H9 (cell line): ENCODE measurements around the gene VILL. TPM values are rescaled to one million over a fixed set of nuclear protein-coding genes. Genes with fewer than 3 reads are reported as not detected.
"Not testable (repeated sequence)": the region's sequence is repeated elsewhere in the genome, so short reads cannot be mapped to it uniquely, and the experiment has no call there.

Source experiments
- DNase-seq: peaks from one replicate; pipeline ENCODE4 v3.0.0-alpha.2; 2017
- H2AFZ ChIP-seq: one replicate; pipeline ENCODE4 v1.6.1; 2013; ENCODE audit warnings: mild to moderate bottlenecking, low read length, control low read depth, moderate library complexity
- H2AK5ac ChIP-seq: 2 replicates; pipeline ENCODE4 v1.6.1; 2013; ENCODE audit warnings: low read length, control low read depth, mixed read lengths; ENCODE audit not compliant: insufficient read length
- H2BK120ac ChIP-seq: one replicate; pipeline ENCODE4 v1.6.1; 2013; ENCODE audit warnings: low read depth, mild to moderate bottlenecking, low read length, control low read depth, inconsistent platforms; ENCODE audit not compliant: poor library complexity, severe bottlenecking
- H2BK12ac ChIP-seq: 2 replicates; pipeline ENCODE4 v1.6.1; 2013; ENCODE audit warnings: low read length, control low read depth, mixed read lengths, low read depth; ENCODE audit not compliant: insufficient read length
- H2BK15ac ChIP-seq: 2 replicates; pipeline ENCODE4 v1.6.1; 2013; ENCODE audit warnings: low read depth, low read length, control low read depth
- H2BK20ac ChIP-seq: one replicate; pipeline ENCODE4 v1.6.1; 2013; ENCODE audit warnings: low read depth, mild to moderate bottlenecking, low read length, control low read depth, inconsistent platforms; ENCODE audit not compliant: poor library complexity, severe bottlenecking
- H2BK5ac ChIP-seq: 2 replicates; pipeline ENCODE4 v1.6.1; 2013; ENCODE audit warnings: low read length, control low read depth, mixed read lengths; ENCODE audit not compliant: insufficient read length
- H3K14ac ChIP-seq: 2 replicates; pipeline ENCODE4 v1.6.1; 2013; ENCODE audit warnings: low read length, control low read depth; ENCODE audit not compliant: insufficient read depth
- H3K18ac ChIP-seq: 2 replicates; pipeline ENCODE4 v1.6.1; 2013; ENCODE audit warnings: low read depth, mild to moderate bottlenecking, mixed read lengths, low read length, control low read depth; ENCODE audit not compliant: insufficient read length
- H3K23ac ChIP-seq: 2 replicates; pipeline ENCODE4 v1.6.1; 2013; ENCODE audit warnings: low read length, control low read depth, mixed read lengths, low read depth; ENCODE audit not compliant: insufficient read length
- H3K23me2 ChIP-seq: 2 replicates; pipeline ENCODE4 v1.6.1; 2013; ENCODE audit warnings: low read depth, mild to moderate bottlenecking, mixed read lengths, low read length, control low read depth; ENCODE audit not compliant: insufficient read length, poor library complexity, severe bottlenecking
- H3K27ac ChIP-seq: 2 replicates; pipeline ENCODE4 v1.5.1; 2013; ENCODE audit warnings: low read length, control low read depth, mixed read lengths, low read depth; ENCODE audit not compliant: insufficient read length
- H3K27me3 ChIP-seq: 2 replicates; pipeline ENCODE4 v1.6.1; 2013; ENCODE audit warnings: low read length, control low read depth, inconsistent platforms; ENCODE audit not compliant: insufficient read depth
- H3K4ac ChIP-seq: 2 replicates; pipeline ENCODE4 v1.6.1; 2013; ENCODE audit warnings: low read depth, mild to moderate bottlenecking, control low read depth, inconsistent platforms, low read length, moderate library complexity
- H3K4me1 ChIP-seq: 2 replicates; pipeline ENCODE4 v1.6.1; 2013; ENCODE audit warnings: low read length, control low read depth, inconsistent platforms; ENCODE audit not compliant: insufficient read depth
- H3K4me2 ChIP-seq: 2 replicates; pipeline ENCODE4 v1.6.1; 2013; ENCODE audit warnings: low read length, control low read depth, mixed read lengths; ENCODE audit not compliant: insufficient read length, insufficient read depth
- H3K56ac ChIP-seq: 2 replicates; pipeline ENCODE4 v1.6.1; 2013; ENCODE audit warnings: low read depth, mild to moderate bottlenecking, mixed read lengths, low read length, control low read depth; ENCODE audit not compliant: insufficient read length
- H3K79me1 ChIP-seq: 2 replicates; pipeline ENCODE4 v1.6.1; 2013; ENCODE audit warnings: low read depth, mild to moderate bottlenecking, moderate library complexity, low read length, control low read depth, inconsistent platforms; ENCODE audit not compliant: insufficient read depth, poor library complexity, severe bottlenecking
- H3K79me2 ChIP-seq: 2 replicates; pipeline ENCODE4 v1.6.1; 2013; ENCODE audit warnings: low read length, control low read depth, inconsistent platforms; ENCODE audit not compliant: insufficient read depth
- H3K9ac ChIP-seq: 2 replicates; pipeline ENCODE4 v1.6.1; 2013; ENCODE audit warnings: low read length, control low read depth, mixed read lengths; ENCODE audit not compliant: insufficient read length; ENCODE audit errors: extremely low read depth
- H3K9me3 ChIP-seq: one replicate; pipeline ENCODE4 v1.6.1; 2013; ENCODE audit warnings: low read depth, low read length, inconsistent platforms; ENCODE audit not compliant: control insufficient read depth
- H3T11ph ChIP-seq: one replicate; pipeline ENCODE4 v1.6.1; 2013; ENCODE audit warnings: mild to moderate bottlenecking, low read length, control low read depth, inconsistent platforms
- H4K20me1 ChIP-seq: one replicate; pipeline ENCODE4 v1.6.1; 2013; ENCODE audit not compliant: control insufficient read depth, insufficient read length, insufficient read depth
- H4K5ac ChIP-seq: 2 replicates; pipeline ENCODE4 v1.6.1; 2013; ENCODE audit warnings: low read depth, mild to moderate bottlenecking, mixed read lengths, low read length, control low read depth; ENCODE audit not compliant: insufficient read length
- H4K8ac ChIP-seq: replicated peaks from 2 replicates; pipeline ENCODE4 v1.6.1; 2013; ENCODE audit warnings: low read length, control low read depth, mixed read lengths, low read depth; ENCODE audit not compliant: insufficient read length
- H4K91ac ChIP-seq: 2 replicates; pipeline ENCODE4 v1.6.1; 2013; ENCODE audit warnings: low read depth, mild to moderate bottlenecking, moderate library complexity, mixed read lengths, low read length, control low read depth; ENCODE audit not compliant: insufficient read length
- H3K27ac Mint-ChIP-seq, 3 experiments: 2 replicates in 2 of 3; 3 replicates in 1 of 3; pipeline ENCODE4 v1.8.0; 2020 to 2021; ENCODE audit warnings: mixed read lengths in 3 of 3, mild to moderate bottlenecking in 1 of 3, moderate library complexity in 1 of 3
- H3K27me3 Mint-ChIP-seq: 2 replicates; pipeline ENCODE4 v1.8.0; 2021; ENCODE audit warnings: low read depth, mild to moderate bottlenecking, moderate library complexity, mixed read lengths
- H3K36me3 Mint-ChIP-seq, 3 experiments: 2 replicates in 2 of 3; 3 replicates in 1 of 3; pipeline ENCODE4 v1.8.0; 2020 to 2021; ENCODE audit warnings: low read depth in 3 of 3, mixed read lengths in 3 of 3; ENCODE audit not compliant: insufficient read depth in 1 of 3
- H3K4me1 Mint-ChIP-seq, 2 experiments: 2 replicates each; pipeline ENCODE4 v1.8.0; 2020; ENCODE audit warnings: mixed read lengths in 2 of 2
- H3K4me3 Mint-ChIP-seq, 2 experiments: 2 replicates in 1 of 2; 3 replicates in 1 of 2; pipeline ENCODE4 v1.8.0; 2020 to 2021; ENCODE audit warnings: mild to moderate bottlenecking in 2 of 2, mixed read lengths in 2 of 2, moderate library complexity in 1 of 2
- H3K9me3 Mint-ChIP-seq, 2 experiments: 2 replicates in 1 of 2; 3 replicates in 1 of 2; pipeline ENCODE4 v1.8.0; 2020; ENCODE audit warnings: mild to moderate bottlenecking in 2 of 2, mixed read lengths in 2 of 2, moderate library complexity in 1 of 2
- WGBS: extraction: QIAGEN DNeasy Blood & Tissue Kit; methylation state at CpG from one replicate; pipeline ENCODE4 v1.1.7; 2013; ENCODE audit warnings: missing lambda C conversion rate, low lambda C conversion rate, mixed read lengths; ENCODE audit not compliant: insufficient read length; ENCODE audit errors: extremely low coverage; 5-methylcytosine and 5-hydroxymethylcytosine counted together
- total RNA-seq: library from RNA; stranded (reverse); gene quantifications from 2 replicates; pipeline ENCODE4 v1.2.1, GENCODE V29; 2021
- TF ChIP-seq, protein P1 (sequence below): fragments of 200-600 bp; sonication (generic); conservative IDR thresholded peaks from 3 replicates; pipeline ENCODE4 v1.8.0; 2021; ENCODE audit warnings: antibody characterized with exemption, mild to moderate bottlenecking

Gene VILL
- total RNA-seq, 1 experiment from 2014 or later: 3.2 TPM

DNA sequence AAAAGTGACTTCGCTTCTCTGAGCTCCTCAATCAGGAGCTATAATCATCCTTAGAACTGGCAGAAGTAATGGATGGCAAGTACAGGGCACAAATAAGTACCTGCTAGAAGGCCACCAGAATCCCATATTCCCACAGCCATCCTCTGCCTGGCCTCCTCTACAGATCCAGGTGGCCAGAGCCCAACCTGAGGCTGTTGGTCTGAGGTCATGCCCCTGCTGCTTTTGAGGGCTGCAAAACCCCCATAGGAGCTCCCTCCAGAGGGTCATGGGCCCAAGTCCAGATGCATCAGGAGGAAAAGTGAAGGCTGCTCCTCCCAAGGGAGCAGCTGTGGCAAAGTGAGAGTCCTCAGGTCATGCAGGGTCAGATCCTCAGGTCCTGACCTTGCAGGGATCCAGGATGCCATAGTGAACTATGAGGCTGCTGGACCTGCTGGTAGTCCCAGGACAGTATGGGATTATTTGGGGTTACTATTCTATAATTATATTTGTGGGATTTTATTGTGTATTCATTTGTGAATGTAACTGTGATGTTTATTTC, 41.8 kb downstream of the VILL start:
- H4K8ac ChIP-seq: no peak overlapping the region
- no peak overlapping the region for H2BK12ac ChIP-seq
- no peak overlapping the region for H3K4me2 ChIP-seq
- Mint-ChIP-seq H3K36me3 (no peaks in the 10 kb centered on the region), H3K9me3 (no peaks in the 10 kb centered on the region; a peak in 1 of 5 replicates), H3K27me3 (peaks cover 51% of the 10 kb centered on the region), H3K4me3 (no peak overlapping the region), H3K27ac (no peak overlapping the region), H3K4me1 (peaks cover 7 to 13% of the 10 kb centered on the region in 2 experiments)
- no peak overlapping the region for H3K56ac ChIP-seq
- no peak overlapping the region for H3K18ac ChIP-seq
- no peaks in the 10 kb centered on the region for H3K79me2 ChIP-seq
- peaks cover 5% of the 10 kb centered on the region for H3K23me2 ChIP-seq
- H3K9ac ChIP-seq: no peak overlapping the region
- H3K23ac ChIP-seq: no peak overlapping the region
- TF ChIP-seq, protein P1, sequence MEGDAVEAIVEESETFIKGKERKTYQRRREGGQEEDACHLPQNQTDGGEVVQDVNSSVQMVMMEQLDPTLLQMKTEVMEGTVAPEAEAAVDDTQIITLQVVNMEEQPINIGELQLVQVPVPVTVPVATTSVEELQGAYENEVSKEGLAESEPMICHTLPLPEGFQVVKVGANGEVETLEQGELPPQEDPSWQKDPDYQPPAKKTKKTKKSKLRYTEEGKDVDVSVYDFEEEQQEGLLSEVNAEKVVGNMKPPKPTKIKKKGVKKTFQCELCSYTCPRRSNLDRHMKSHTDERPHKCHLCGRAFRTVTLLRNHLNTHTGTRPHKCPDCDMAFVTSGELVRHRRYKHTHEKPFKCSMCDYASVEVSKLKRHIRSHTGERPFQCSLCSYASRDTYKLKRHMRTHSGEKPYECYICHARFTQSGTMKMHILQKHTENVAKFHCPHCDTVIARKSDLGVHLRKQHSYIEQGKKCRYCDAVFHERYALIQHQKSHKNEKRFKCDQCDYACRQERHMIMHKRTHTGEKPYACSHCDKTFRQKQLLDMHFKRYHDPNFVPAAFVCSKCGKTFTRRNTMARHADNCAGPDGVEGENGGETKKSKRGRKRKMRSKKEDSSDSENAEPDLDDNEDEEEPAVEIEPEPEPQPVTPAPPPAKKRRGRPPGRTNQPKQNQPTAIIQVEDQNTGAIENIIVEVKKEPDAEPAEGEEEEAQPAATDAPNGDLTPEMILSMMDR: no peak
- H3K14ac ChIP-seq: no peak overlapping the region
- H3K4me1 ChIP-seq: no peaks in the 10 kb centered on the region
- no peaks in the 10 kb centered on the region for H4K20me1 ChIP-seq
- H3K4ac ChIP-seq: no peak overlapping the region
- no peak overlapping the region for H2BK15ac ChIP-seq
- H3T11ph ChIP-seq: no peak overlapping the region
- no peak overlapping the region for H2AFZ ChIP-seq
- no peak overlapping the region for H3K27ac ChIP-seq
- no peak overlapping the region for H4K91ac ChIP-seq
- H3K27me3 ChIP-seq: peaks cover 17% of the 10 kb centered on the region; the same call in 1 of the 2 replicates
- DNase-seq: no peak
- no peak overlapping the region for H2BK5ac ChIP-seq
- H2BK120ac ChIP-seq: no peak overlapping the region
- H3K9me3 ChIP-seq: no peaks in the 10 kb centered on the region
- no peak overlapping the region for H2BK20ac ChIP-seq
- no peak overlapping the region for H4K5ac ChIP-seq
- no peak overlapping the region for H2AK5ac ChIP-seq
- WGBS: no CpG with 5 or more reads among the region's 1 CpG
- H3K79me1 ChIP-seq: no peaks in the 10 kb centered on the region

DNA sequence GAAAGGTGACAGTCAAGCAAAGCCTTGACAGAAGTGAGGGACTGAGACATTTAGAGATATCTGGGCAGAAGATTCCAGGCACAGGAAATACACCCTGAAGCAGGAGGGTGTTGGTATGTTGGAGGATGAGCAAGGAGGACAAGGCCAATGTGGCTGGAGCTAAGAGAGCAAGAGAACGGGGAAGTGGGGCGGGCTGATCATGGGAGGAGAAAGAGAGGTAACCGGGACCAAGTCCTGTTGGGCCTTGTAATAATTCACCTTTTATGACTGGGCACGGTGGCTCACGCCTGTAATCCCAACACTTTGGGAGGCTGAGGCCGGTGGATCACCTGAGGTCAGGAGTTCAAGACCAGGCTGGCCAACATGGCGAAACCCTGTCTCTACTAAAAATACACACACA, 43.0 kb downstream of the VILL start:
- H3K79me1 ChIP-seq, H3K36me3 Mint-ChIP-seq, H3K27ac ChIP-seq, H3K4me2 ChIP-seq, H2AFZ ChIP-seq, H2BK120ac ChIP-seq, H2BK20ac ChIP-seq, DNase-seq, H4K5ac ChIP-seq, H3K79me2 ChIP-seq, H3K23me2 ChIP-seq, H3K9ac ChIP-seq, H3K23ac ChIP-seq, H2BK5ac ChIP-seq, H3K9me3 Mint-ChIP-seq, H3K4me1 ChIP-seq, H3K14ac ChIP-seq, H4K8ac ChIP-seq, H3T11ph ChIP-seq, H4K91ac ChIP-seq, H3K4ac ChIP-seq, H4K20me1 ChIP-seq, H2BK12ac ChIP-seq, H2AK5ac ChIP-seq, H3K4me3 Mint-ChIP-seq, H3K27me3 ChIP-seq, H2BK15ac ChIP-seq, H3K27ac Mint-ChIP-seq, H3K18ac ChIP-seq, H3K56ac ChIP-seq, H3K9me3 ChIP-seq: not testable (repeated sequence)
- Mint-ChIP-seq H3K4me1 (peaks cover 5 to 10% of the 10 kb centered on the region in 2 experiments), H3K27me3 (peaks cover 46% of the 10 kb centered on the region)
- no CpG with 5 or more reads among the region's 7 CpGs for WGBS
